HG03280 (cell line): ENCODE results near the gene OR2AJ1.

Experiments used
- ATAC-seq: cut with Tn5 transposase; IDR thresholded peaks from one replicate; pipeline ENCODE4 v1.9.1; 2021; ENCODE audit warnings: mild to moderate bottlenecking, moderate library complexity; ENCODE audit not compliant: unreplicated experiment

OR2AJ1 gene, protein sequence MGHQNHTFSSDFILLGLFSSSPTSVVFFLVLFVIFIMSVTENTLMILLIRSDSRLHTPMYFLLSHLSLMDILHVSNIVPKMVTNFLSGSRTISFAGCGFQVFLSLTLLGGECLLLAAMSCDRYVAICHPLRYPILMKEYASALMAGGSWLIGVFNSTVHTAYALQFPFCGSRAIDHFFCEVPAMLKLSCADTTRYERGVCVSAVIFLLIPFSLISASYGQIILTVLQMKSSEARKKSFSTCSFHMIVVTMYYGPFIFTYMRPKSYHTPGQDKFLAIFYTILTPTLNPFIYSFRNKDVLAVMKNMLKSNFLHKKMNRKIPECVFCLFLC

DNA sequence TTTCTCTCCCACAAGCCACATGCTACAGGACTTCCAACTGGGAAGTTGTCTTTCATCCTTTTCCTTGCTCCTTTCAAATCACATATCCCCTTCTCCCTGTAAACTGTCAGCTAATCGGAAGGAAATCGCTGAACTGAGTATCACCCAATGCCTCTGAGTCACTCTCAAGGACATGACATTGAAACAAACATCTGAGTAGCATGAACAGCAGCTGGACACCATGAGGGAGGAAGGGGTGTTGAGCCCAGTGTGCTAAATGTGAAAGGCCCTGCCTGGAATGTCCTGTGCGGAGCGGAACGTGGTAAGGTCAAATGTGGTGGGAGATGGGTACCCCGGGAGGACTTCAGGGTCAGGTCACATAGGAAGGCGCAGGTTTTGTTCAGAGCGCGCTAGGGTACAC is at the start of gene OR2AJ1:
TSS of gene OR2AJ1 (plus strand) at position 22 of the 400 bp plus-strand sequence. CDS start 8,880 bp downstream, outside the sequence.
- no peak for ATAC-seq

GRCh38 chr1:247883346-247883745 is 41.3 kb upstream of the OR2AJ1 start:
- no peak for ATAC-seq

DNA sequence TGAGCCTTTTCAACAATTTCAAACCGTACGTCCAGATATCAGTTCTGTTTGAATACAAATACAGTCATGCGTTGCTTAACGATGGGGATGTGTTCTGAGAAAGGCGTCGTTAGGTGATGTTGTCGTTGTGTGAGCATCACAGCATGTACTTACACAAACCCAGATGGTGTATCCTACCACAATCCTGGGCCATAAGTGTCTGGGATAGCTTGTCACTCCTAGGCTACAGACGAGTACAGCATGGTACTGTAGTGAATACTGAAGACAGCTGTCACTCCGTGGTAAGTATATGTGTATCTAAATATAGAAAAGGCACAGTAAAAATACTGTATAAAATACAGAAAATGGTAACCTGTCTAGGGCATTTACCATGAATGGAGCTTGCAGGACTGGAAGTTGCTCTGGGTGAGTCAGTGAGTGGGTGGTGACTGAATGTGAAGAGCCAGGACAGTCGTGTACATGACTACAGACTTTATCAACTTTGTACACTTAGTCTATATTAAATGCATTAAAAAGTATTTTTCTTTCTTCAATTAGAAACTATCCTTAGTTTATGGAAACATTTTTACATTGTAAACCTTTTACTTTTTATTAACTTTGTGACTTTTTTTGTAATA is 39.8 kb upstream of the OR2AJ1 start:
- ATAC-seq = no peak

DNA sequence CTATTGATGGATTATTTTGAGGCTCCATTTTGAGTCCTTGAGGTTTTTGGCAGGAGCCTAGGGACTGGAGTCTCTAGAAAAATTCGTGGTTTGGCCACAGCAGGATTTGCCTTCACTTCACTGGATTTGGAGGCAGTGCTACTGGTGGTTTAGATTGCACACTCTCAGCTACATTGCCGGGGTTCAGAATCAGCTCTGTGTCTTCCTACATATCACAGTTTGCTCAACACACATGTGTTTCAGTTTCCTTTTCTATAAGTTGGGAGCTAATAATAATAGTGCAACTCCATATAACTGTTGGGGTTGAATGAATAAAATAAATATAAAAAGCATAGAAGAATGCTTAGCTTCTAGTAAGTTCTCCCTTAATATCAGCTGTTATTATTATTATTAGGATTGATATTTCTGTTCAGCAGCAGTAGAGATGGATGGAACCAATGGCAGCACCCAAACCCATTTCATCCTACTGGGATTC is 29.5 kb upstream of the OR2AJ1 start, which contains the start of gene OR2W3:
TSS of gene OR2W3 (plus strand) at position 425 of the 475 bp plus-strand sequence. CDS start at position 425, 0 bp downstream.
- no peak for ATAC-seq

DNA sequence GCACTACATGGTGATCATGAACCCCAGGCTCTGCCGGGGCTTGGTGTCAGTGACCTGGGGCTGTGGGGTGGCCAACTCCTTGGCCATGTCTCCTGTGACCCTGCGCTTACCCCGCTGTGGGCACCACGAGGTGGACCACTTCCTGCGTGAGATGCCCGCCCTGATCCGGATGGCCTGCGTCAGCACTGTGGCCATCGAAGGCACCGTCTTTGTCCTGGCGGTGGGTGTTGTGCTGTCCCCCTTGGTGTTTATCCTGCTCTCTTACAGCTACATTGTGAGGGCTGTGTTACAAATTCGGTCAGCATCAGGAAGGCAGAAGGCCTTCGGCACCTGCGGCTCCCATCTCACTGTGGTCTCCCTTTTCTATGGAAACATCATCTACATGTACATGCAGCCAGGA is 28.7 kb upstream of the OR2AJ1 start:
- no peak for ATAC-seq

- no peak for ATAC-seq
Observed at GRCh38 chr1:247904122-247904521, 20.6 kb upstream of the OR2AJ1 start.

DNA sequence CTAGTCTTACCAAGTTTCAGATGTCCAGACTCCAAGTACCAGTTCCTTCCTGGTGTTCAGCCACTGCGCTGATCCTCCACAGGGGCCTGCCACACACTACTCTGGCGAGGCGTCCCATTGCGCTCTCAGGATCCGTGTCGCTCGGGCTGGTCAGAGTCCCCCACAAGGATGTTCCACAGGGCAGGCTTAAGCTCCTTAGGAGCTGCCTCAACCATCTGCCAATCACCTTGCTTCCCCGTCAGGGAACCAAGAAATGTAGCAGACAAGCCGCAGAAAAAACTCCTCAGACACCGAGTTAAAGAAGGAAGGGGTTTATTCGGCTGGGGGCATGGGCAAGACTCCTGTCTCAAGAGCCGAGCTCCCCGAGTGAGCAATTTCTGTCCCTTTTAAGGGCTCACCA is 19.5 kb upstream of the OR2AJ1 start:
- no peak for ATAC-seq

DNA sequence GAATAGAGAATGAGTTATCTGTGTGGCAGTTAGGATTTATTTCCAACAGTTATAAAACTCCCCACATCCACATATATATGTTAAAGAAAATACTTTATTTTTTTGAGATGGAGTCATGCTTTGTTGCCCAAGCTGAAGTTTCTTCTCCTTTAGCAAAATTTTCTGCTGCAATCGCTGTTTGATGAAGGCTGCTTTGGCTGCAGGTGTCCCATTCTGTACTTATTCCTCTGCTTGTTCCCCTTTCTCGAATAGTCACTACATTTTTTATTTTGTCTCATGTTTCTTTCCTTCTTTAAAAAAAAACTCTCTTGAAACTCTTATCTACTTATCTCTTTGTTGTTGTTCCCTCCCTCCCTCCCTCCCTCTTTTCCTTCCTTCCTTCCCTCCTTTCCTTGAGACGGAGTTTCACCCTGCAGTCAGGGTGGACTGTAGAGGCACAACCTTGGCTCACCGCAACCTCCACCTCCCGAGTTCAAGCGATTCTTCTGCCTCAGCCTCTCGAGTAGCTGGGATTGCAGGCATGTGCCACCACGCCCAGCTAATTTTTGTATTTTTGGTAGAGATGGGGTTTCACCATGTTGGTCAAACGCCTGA is 18.7 kb upstream of the OR2AJ1 start:
- ATAC-seq = no peak

GRCh38 chr1:247906504-247907047 is 18.1 kb upstream of the OR2AJ1 start:
- no peak for ATAC-seq

DNA sequence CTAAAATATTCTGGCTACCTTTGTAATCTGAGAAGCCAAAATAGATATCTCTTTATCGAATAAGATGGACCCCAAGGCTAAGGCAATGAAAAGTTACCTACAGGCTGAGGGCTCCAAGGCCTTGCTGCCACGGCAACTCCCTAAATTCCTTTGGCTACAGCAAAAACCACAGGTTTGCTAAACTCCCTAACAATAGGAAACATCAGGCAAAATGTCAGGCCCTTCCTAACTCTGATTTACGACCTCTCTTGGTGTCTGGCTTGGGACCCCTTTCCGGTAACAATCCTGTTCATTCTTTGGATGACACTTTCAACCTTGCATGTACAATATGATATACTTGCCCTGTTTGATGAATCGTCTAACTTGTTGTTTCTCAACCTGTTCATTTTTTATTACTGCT is 15.9 kb upstream of the OR2AJ1 start:
- no peak for ATAC-seq

DNA sequence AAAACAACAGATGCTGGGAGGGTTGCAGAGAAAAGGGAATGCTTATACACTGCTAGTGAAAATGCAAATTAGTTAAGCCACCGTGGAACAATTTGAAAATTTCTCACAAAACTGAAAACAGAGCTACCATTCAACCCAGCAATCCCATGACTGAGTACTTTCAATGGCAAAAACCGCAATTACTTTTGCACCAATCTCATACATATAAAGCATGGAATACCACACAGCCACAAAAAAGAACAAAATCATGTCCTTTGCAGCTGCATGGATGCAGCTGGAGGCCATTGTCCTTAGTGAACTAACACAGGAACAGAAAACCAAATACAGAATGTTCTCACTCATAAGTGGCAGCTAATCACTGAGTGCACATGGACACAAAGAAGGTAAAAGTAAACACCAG is 10.9 kb upstream of the OR2AJ1 start:
- ATAC-seq = no peak

DNA sequence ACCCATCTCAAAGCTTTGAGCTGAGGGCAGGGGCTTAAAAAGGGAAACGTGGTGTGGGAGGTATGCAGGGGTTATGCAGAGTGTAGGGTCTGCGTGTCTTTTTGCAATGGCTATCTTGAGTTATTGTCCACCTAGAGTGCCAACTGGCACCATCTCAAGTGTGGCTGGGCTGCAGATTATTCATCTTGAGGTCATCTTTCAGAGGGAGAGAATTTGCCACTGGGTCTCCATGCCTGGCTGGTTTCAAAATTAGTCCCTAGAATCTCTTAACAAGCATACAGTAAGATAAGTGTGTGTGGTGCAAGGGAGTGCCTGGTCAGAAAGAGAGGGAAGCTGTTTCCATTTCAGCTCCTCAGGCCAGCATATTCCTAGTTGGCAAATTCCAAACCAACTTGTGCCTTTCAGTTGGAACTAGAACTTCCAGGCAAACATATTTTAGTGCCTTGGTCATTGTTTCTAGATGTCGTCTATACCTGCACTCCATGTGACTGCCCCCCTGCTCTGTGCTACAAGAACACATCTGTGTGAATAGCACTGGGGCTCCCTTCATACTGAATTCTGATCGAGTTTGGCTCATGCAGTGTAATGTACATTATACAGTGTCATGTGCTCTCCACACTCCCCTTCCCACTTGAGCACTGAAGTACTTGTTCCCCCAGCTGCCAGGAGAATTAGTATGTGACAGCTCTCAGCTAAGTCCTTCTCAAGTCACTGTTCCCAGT is 9.6 kb upstream of the OR2AJ1 start:
- no peak for ATAC-seq

GRCh38 chr1:247919952-247920351 is 4.7 kb upstream of the OR2AJ1 start, which contains the start of gene OR2T8:
Gene OR2T8 (plus strand): TSS chr1:247920252. CDS start chr1:247921018, 766 bp downstream.
- ATAC-seq = no peak

DNA sequence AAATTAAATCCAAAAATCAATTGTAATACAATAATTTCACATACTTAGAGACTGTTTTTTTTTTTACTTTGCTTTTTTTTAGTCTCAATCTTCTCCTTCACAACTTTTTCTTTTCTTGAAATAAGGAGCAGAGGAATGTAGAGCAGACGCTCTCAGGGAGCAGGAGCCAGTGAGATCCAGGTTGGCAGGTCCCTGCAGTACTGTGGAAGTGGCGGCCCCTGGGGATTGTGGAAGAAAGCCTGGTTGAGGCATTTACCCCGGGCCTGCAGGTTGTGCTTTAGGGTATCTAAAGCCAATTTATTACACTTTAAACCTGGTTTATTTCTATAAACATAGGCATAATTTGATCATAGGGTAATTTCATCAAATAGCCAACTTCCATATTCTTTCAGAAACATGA is 748 bp upstream of the OR2AJ1 start:
- ATAC-seq = no peak

DNA sequence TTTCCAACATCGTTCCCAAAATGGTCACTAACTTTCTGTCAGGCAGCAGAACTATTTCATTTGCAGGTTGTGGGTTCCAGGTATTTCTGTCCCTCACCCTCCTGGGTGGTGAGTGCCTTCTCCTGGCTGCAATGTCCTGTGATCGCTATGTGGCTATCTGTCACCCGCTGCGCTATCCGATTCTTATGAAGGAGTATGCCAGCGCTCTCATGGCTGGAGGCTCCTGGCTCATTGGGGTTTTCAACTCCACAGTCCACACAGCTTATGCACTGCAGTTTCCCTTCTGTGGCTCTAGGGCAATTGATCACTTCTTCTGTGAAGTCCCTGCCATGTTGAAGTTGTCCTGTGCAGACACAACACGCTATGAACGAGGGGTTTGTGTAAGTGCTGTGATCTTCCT is 9.3 kb downstream of the OR2AJ1 start:
- ATAC-seq = no peak

DNA sequence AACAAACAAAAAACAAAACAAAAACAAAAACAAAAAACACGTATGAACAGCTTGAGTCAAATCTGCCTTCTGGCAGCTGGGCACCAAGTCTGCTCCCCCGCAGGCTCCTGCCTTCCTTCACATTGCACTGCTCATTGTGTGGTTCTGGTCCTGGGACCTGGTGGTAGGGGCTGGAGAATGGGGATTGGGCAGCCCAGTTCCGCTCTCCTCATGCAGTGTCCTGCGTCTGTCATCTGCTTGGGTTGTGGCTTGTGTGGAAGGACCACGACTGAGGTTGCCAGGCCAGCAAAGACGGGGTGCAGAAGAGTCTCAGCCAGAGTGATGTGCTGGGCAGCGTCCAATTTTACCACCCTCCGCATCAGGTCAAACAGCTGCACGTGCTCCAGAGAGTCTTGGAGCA is 11.1 kb downstream of the OR2AJ1 start:
- ATAC-seq = no peak

GRCh38 chr1:247936415-247936814 is 11.7 kb downstream of the OR2AJ1 start:
- no peak for ATAC-seq

DNA sequence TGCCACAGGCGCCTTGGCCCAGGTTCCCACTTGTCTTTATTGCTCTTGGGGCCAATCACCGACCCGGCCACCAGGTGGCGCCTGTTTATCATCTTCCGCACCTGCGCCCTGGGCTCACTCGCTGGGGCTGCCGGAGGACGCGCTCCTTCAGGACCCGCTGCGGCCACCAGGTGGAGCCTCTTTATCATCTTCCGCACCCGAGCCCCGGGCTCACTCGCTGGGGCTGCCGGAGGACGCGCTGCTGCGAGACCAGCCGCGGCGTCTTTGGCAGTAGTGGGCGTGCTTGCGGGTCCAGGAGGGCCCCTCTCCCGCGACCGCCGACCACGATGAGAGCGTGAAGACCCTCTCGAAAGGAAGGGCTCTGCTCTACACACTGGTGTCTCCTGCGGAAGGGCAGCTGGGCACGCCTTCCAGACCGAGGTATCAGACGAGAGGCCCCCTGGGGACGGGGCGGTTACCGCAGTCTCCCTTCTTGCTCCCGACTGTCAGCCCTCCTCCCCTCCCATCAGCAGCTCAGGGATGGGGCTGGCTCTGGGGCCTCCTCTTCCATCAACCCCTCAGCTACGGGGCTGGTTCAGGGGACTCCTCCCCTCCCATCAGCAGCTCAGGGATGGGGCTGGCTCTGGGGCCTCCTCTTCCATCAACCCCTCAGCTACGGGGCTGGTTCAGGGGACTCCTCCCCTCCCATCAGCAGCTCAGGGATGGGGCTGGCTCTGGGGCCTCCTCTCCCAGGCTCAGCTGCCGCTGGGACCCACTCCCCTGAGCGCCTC is 12.5 kb downstream of the OR2AJ1 start:
- peak; percentile 100 for ATAC-seq

DNA sequence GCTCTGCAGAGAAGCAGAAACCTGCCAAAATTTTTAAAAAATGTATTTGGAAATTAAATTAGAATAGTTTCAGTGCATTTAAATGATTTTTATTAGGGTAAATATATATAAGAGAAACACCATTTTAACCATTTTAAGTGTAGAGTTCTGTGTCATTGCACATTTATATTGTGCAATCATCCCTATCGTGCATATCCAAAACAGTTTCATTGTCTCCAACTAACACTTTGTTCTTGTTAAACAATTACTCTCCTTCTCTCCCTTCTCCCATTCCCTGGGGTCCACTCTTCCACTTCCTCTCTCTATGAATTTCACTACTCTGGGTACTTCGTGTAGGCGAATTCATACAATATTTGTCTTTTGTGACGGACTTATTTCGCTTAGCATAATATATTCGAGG is 17.9 kb downstream of the OR2AJ1 start:
- ATAC-seq = no peak

DNA sequence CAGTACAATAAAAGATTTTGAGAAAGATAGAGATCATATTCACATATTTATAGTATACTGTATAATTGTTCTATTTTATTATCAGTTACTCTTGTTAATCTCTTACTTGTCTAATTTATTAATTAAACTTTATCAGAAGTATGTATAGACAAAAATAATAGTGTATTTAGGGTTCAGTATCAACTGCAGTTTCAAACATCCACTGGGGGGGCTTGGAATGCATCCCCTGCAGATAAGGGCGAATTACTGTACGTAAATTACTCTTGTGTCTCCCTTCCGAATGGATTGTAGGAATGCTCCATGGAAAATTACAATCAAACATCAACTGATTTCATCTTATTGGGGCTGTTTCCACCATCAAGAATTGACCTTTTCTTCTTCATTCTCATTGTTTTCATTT is 23.9 kb downstream of the OR2AJ1 start, which contains the start of gene OR2L8:
TSS of gene OR2L8 (plus strand) at position 301 of the 400 bp plus-strand sequence. CDS start at position 301, 0 bp downstream.
- no peak for ATAC-seq
